ENCODE data around the gene BCL11A.

Gene BCL11A

GRCh38 chr2:60484133-60484645, 69.3 kb downstream of the BCL11A start:
- no peak overlapping the region for H3K27ac ChIP-seq
- no peak for TF ChIP-seq CTCF (conservative IDR thresholded peaks at IDR 0.05)

- TF ChIP-seq CTCF (conservative IDR thresholded peaks at IDR 0.05): no peak
Observed at GRCh38 chr2:60483401-60483800, 70.1 kb downstream of the BCL11A start.

GRCh38 chr2:60482222-60482621, 71.2 kb downstream of the BCL11A start:
- H3K27ac ChIP-seq: peak overlapping the region; percentile 85; the same call in 1 of the 2 replicates

More at GRCh38 chr2:60483401-60483800, 70.1 kb downstream of the BCL11A start:
- H3K27ac ChIP-seq: no peak overlapping the region

GRCh38 chr2:60481257-60481656, 72.2 kb downstream of the BCL11A start:
- H3K27ac ChIP-seq: peak overlapping the region; percentile 85
- TF ChIP-seq CTCF (conservative IDR thresholded peaks at IDR 0.05): no peak

More at GRCh38 chr2:60482222-60482621, 71.2 kb downstream of the BCL11A start:
- no peak for TF ChIP-seq CTCF (conservative IDR thresholded peaks at IDR 0.05)

- peak overlapping the region; percentile 85 for H3K27ac ChIP-seq
- no peak for TF ChIP-seq CTCF (conservative IDR thresholded peaks at IDR 0.05)
Observed at GRCh38 chr2:60480089-60480773, 73.2 kb downstream of the BCL11A start.

GRCh38 chr2:60479226-60480088, 74.0 kb downstream of the BCL11A start:
- peak overlapping the region; percentile 85 for H3K27ac ChIP-seq
- no peak for TF ChIP-seq CTCF (conservative IDR thresholded peaks at IDR 0.05)

GRCh38 chr2:60478660-60479059, 74.8 kb downstream of the BCL11A start:
- TF ChIP-seq CTCF (conservative IDR thresholded peaks at IDR 0.05): no peak
- peak overlapping the region; percentile 85; the same call in 1 of the 2 replicates for H3K27ac ChIP-seq
